Stimulated activated CD8-positive, alpha-beta memory T cell treated with anti-CD3 and anti-CD28 coated beads, Interleukin-4, amount 100 ng/mL, for 4 hours (primary cell): ENCODE results near the gene STAC3.

Experiments
- DNase-seq, 2 donors: peaks; one replicate each; pipeline ENCODE4 v3.0.0-alpha.2; 2020; ENCODE audit warnings: low read depth in 2 of 2, low spot score in 1 of 2

STAC3 gene

GRCh38 chr12:57236201-57236924 lies 14.6 kb downstream of the STAC3 start:
- DNase-seq = no peak

- no peak for DNase-seq
These were observed 15.3 kb downstream of the STAC3 start for GRCh38 chr12:57235728-57236131.

DNA sequence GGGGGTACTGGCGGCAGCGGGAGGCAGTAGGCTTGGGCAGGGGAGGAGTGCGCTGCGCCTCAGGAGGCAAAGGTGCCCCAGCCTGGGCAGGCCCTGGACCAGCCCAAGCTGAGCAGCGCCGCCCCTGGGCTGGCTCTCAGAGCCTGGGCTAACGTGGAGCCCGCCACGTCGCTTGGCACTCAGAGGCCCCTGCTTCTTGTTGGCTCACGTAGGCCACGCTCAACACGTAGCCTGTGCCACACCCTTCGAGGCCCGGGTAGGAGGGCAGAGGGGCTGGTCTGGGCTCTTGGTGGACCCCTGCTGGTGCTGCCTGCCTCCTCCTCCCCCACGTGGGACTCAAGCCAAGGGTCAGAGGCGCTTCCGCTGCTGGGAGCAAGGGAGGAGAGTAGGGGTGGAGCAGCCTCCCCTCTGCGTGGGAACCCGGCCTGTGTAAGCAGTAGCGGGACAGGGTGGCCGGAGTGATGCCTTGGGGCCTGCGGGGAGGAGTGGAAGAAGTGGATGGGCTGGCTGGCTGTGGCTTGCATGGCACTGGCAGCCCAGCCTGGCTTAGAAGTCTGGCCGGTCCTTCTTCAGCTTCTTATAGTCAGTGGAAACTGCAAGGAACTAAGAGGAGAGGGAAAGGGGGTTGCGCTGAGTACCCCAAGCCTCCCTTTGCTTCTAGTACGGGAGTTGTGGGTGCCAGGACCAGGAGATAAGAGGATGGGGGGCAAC lies 15.8 kb downstream of the STAC3 start:
- DNase-seq = no peak

GRCh38 chr12:57234571-57235016 lies 16.4 kb downstream of the STAC3 start:
- no peak for DNase-seq

DNA sequence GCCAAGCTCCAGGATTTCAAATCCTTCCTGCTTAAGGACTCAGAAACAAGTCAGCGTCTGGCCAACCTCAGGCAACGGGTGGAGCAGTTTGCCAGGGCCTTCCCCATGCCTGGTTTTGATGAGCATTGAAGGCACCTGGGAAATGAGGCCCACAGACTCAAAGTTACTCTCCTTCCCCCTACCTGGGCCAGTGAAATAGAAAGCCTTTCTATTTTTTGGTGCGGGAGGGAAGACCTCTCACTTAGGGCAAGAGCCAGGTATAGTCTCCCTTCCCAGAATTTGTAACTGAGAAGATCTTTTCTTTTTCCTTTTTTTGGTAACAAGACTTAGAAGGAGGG lies 16.8 kb downstream of the STAC3 start:
- DNase-seq = no peak

GRCh38 chr12:57233357-57234232 lies 17.4 kb downstream of the STAC3 start:
- DNase-seq = no peak

DNA sequence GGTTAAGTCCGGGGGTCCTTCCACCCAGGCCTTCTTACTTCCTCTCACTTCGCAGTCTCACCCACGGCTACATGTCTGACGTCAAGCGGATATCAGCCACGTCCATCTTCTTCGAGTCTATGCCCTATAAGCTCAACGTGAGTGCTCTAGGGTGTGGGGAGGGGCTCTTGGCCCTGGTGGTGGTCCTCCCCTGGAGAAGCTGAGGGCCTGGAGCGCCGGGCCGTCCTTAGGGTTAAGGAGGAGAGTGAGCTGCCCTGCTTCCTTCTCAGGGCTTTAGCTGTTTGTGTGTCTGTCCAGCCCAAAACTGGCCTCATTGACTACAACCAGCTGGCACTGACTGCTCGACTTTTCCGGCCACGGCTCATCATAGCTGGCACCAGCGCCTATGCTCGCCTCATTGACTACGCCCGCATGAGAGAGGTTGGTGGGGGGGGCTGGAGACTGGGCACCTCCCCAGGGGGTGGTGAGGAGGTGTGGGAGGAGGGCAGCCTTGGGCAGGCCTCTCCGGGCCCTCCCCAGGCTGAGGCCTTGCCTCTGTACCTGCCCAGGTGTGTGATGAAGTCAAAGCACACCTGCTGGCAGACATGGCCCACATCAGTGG lies 18.7 kb downstream of the STAC3 start:
- DNase-seq = no peak

DNA sequence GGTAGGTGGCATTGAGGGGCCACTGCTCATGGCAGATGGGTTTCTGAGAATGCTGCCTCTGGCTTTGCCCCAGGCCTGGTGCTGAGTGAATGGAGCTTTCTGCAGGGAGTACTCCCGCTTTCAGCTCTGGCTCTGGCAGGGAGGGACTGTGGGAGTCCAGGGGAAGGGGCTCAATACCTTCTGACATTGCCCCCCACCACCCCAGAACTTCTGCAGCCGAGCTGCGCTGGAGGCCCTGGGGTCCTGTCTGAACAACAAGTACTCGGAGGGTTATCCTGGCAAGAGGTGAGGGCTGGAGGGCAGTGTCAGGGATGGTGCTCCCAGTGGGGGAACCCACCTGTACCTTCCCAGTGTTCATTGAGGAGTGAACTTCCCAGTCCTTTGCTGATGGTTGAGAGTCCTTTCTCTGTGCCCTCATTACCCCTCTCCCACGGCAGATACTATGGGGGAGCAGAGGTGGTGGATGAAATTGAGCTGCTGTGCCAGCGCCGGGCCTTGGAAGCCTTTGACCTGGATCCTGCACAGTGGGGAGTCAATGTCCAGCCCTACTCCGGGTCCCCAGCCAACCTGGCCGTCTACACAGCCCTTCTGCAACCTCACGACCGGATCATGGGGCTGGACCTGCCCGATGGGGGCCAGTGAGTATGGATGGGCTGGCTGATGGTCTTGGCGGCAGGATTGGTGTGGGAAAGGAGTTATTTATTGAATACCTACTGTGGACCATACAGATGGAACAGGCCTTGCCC lies 19.5 kb downstream of the STAC3 start:
- DNase-seq = no peak

DNA sequence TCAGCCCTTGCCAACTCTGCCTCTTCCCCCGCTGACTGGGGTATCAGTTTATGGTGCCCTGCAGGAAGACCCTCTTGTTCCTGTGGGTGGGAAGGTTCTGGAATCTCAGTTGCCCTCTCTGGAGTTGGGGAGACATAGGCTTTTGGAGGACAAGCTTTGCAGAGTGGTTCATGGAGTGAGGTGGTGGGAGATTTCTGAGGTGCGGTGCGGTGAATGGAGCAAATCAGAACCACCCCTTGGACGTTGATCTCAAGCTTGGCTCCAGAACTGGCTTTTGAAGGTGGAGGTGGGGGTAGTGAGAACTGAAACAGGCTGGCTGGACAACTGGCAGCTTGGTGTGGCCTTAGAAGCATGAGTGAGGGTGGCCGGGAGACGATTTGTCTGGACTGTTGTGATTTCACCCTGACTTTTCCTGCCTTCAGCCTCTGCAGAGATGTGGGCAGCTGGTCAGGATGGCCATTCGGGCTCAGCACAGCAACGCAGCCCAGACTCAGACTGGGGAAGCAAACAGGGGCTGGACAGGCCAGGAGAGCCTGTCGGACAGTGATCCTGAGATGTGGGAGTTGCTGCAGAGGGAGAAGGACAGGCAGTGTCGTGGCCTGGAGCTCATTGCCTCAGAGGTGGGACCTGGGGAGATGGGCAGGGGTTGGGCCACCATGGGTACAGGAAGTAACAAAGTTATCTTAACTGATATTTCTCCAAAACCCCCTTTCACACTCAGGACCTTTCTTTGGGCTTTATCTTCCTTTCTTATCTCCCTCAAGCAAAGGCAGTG lies 20.4 kb downstream of the STAC3 start:
- no peak for DNase-seq

GRCh38 chr12:57229634-57230380 lies 21.2 kb downstream of the STAC3 start, which contains the start of gene SHMT2:
Gene SHMT2 (plus strand): TSS chr12:57229711. CDS start chr12:57229779, 68 bp downstream.
- peak; percentile 86 to 90 for DNase-seq

DNA sequence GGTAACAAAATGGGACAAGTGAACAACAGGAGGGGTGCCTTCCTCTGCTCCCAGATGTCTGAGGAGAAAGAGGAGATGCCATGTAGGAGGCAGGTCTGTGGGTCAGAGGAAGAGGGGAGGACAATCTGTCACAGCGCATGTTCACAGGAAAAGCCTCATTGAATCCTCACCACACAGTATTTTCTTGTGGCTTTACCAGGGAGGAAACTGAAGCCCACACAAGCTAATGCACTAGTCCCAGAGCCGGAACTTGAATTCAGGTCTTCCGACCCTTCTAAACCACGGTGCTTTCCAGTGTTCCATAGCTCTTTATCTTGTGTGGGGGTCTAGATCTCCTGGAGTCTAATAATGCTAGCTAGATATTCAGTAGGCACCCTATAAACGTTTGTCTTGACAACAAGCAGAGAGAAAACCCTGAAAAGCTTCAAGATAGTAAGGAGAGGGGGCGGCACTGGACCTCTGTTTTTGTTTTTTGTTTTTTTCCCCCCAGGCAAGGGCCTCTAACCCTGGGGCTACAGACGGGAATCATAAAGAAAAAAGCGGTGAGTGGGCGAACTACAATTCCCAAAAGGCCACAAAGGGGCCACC lies 21.8 kb downstream of the STAC3 start:
- no peak for DNase-seq

DNA sequence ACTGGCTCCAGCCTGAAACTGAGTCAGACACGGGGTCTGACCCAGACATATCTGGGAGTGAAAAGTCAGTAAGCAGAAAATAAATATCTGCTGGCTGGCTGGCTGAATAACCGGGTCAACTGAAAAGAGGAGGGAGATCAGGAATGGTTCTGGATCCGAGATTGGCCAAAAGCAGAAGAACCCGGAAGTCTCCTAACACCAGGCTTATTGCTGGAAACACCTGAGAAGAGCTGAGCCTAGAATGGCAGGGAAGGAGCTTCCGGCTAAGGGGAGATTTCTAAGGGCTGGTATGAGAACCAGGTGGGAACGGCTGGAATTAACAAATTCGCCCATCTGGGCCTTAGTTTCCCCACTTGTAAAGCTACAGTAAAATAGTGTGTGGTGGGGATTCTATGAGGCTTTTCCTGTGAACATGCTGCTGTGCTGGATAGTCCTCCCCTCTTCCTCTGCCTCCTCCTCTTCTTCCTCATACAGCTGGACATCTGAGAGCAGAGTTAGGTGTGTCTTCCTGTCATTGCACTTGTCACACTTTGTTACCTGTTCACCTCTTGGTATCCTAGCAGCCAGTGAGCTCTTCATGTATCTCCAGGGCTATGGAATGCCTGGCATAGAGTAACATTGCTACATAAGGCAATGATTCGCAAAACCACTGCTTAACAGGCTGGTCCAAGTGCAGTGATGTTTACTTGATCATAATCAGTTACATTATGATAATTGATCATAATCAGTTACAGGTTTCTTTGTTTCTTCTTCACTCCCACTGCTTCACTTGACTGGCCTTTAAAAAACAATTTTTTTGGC lies 23.5 kb downstream of the STAC3 start:
- no peak for DNase-seq

- no peak for DNase-seq
These were observed 24.2 kb downstream of the STAC3 start for GRCh38 chr12:57226588-57227314.

DNA sequence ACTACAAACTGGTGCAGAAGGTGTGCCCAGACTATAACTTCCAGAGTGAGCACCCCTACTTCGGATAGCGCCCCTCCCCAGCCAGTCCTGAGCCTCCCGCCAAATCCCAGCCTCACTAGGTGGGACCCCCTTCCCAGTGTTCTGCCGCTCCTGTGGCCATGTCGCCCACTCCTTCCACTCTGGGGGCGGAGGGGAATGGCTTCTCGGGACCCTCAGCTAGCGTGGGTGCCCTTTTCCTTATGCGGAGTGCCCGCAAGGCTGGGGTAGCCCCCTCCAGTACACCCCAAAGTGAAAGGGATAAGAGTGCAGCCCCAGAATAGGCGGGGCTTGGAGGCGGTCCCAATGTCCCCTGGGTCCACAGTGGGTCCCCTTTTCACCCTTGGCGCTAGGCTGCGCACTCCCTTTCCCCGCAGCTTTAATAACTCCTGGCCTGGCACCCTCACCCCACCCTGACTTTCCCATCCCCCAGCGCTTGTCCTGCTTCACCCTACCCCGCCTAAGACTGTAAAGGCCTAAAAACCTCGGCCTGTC lies 25.2 kb downstream of the STAC3 start:
- DNase-seq = no peak

- DNase-seq = no peak
These were observed 25.9 kb downstream of the STAC3 start for GRCh38 chr12:57224973-57225679.

DNA sequence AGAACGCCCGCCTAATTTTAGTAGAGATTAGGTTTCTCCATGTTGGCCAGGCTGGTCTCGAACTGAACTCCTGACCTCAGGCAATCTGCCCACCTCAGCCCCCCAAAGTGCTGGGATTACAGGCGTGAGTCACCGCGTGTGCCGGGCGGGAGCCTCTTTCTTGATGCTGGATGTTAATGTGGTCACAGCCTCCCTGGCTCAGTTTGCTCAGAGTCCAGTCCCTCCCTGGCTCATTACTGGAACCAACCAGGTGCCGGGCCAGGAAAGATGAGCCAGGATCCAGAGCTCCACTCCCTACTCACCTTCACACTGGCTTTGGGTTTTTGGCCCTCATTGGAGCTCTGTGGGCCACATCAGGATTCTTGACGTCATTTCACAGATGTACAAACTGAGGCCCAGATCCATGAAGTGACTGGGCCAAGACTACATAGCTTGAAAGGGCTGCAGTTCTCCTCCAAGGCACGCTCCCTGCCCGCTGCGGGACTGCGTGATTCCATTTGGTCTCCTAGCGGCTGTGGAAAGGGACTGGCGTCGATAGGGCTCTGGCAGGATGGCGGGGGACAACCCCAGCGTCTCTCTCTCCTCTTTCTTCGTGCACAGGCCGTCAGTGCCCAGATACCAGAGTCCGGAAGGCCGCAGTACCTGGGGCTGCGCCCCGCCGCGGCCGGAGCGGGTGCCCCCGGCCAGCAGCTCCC lies 26.6 kb downstream of the STAC3 start:
- DNase-seq = no peak
